Effector CD8-positive, alpha-beta T cell (primary cell): ENCODE measurements around the gene APEX2.
"Not testable (repeated sequence)": the region's sequence is repeated elsewhere in the genome, so short reads cannot be mapped to it uniquely, and the experiment has no call there.

ENCODE experiments used
- DNase-seq: peaks from one replicate; lab custom pipeline; 2025; lab: John Stamatoyannopoulos, UW
- total RNA-seq, 4 experiments: gene quantifications; one replicate each; lab custom pipeline; 2026; lab: John Stamatoyannopoulos, UW

APEX2 gene
- total RNA-seq: 20.2 to 34.7 (median 32.9) reads per million in 4 experiments

- DNase-seq: peak; percentile 77
These were observed at the start of gene APEX2 for GRCh38 chrX:54999717-55000598. APEX2 (plus strand) TSS chrX:55000363; CDS start chrX:55000423, 60 bp downstream.

- DNase-seq: no peak
These were observed 49.3 kb upstream of the APEX2 start for GRCh38 chrX:54950730-54951375.

- DNase-seq: no peak
These were observed 38.4 kb upstream of the APEX2 start for GRCh38 chrX:54961750-54962149.

- no peak for DNase-seq
These were observed 35.2 kb upstream of the APEX2 start for GRCh38 chrX:54964766-54965497.

- no peak for DNase-seq
These were observed 22.8 kb upstream of the APEX2 start for GRCh38 chrX:54977387-54977786.

GRCh38 chrX:54978448-54978847, 21.7 kb upstream of the APEX2 start:
- no peak for DNase-seq

GRCh38 chrX:54979432-54979831, 20.7 kb upstream of the APEX2 start:
- no peak for DNase-seq

- no peak for DNase-seq
These were observed 19.8 kb upstream of the APEX2 start for GRCh38 chrX:54980334-54980733.

GRCh38 chrX:54983306-54983705, 16.9 kb upstream of the APEX2 start:
- not testable (repeated sequence) for DNase-seq

- no peak for DNase-seq
These were observed 8.5 kb upstream of the APEX2 start for GRCh38 chrX:54991706-54992105.

GRCh38 chrX:54992911-54993622, 7.1 kb upstream of the APEX2 start:
- DNase-seq: no peak

- no peak for DNase-seq
These were observed 6.1 kb upstream of the APEX2 start, which contains the start of gene PFKFB1 for GRCh38 chrX:54994099-54994498. PFKFB1 (minus strand) TSS chrX:54994188; CDS start chrX:54994007, 181 bp downstream.

- no peak for DNase-seq
These were observed 5.4 kb upstream of the APEX2 start for GRCh38 chrX:54994668-54995351.

GRCh38 chrX:54995621-54996020, 4.5 kb upstream of the APEX2 start:
- no peak for DNase-seq

GRCh38 chrX:55004231-55004630, 4.1 kb downstream of the APEX2 start:
- DNase-seq: no peak

- no peak for DNase-seq
These were observed 5.1 kb downstream of the APEX2 start for GRCh38 chrX:55005256-55005655.

- DNase-seq: no peak
These were observed 6.9 kb downstream of the APEX2 start for GRCh38 chrX:55006827-55007621.

- DNase-seq: no peak
These were observed 7.5 kb downstream of the APEX2 start for GRCh38 chrX:55007656-55008055.

- no peak for DNase-seq
These were observed 8.6 kb downstream of the APEX2 start for GRCh38 chrX:55008571-55009358.
